ENCODE data around the gene SYNPO2. TPM values are rescaled to one million over a fixed set of nuclear protein-coding genes. Genes with fewer than 3 reads are reported as not detected.

SYNPO2 gene
- total and polyA plus RNA-seq, 3 donors from 2014 or later: 29.1 to 53.4 (median 44.3) TPM

DNA sequence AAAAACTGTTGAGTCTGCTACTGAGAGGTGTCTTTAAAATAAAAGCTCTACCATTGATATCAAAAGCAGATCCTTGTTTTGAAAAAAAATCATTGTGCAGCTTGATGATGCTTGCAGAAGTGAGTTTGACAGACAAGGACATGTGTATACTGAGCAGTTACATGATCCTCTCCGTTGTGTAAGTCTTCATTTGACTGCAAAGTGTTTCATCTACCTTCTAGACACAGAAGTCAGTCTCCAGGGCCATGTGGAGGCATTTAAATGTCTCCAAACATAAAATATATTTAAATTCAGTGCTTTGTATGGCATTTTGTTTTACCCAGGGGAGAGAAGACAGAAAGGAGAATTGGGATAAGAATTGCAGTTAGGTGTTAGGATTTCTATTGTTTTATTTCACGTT is 139.2 kb downstream of the SYNPO2 start:
- 57 to 62% methylated on average over 2 of the region's 2 CpGs for WGBS, 2 donors
- TF ChIP-seq, protein P1, sequence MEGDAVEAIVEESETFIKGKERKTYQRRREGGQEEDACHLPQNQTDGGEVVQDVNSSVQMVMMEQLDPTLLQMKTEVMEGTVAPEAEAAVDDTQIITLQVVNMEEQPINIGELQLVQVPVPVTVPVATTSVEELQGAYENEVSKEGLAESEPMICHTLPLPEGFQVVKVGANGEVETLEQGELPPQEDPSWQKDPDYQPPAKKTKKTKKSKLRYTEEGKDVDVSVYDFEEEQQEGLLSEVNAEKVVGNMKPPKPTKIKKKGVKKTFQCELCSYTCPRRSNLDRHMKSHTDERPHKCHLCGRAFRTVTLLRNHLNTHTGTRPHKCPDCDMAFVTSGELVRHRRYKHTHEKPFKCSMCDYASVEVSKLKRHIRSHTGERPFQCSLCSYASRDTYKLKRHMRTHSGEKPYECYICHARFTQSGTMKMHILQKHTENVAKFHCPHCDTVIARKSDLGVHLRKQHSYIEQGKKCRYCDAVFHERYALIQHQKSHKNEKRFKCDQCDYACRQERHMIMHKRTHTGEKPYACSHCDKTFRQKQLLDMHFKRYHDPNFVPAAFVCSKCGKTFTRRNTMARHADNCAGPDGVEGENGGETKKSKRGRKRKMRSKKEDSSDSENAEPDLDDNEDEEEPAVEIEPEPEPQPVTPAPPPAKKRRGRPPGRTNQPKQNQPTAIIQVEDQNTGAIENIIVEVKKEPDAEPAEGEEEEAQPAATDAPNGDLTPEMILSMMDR (IDR thresholded peaks at IDR 0.05): no peak
- TF ChIP-seq POLR2A (IDR thresholded peaks at IDR 0.05): no peak
- Histone ChIP-seq H3K4me3 (no peak overlapping the region), H3K4me1 (no peaks in the 10 kb centered on the region), H3K36me3 (ENCODE audit: low read depth, missing control alignments) (no peaks in the 10 kb centered on the region), H3K9me3 (no peaks in the 10 kb centered on the region), H3K27me3 (no peaks in the 10 kb centered on the region), H3K27ac (no peak overlapping the region)
- intact Hi-C loops (cut with DNase I; ENCODE audit: low total_unique reads): no loop called here
- DNase-seq: no peak

DNA sequence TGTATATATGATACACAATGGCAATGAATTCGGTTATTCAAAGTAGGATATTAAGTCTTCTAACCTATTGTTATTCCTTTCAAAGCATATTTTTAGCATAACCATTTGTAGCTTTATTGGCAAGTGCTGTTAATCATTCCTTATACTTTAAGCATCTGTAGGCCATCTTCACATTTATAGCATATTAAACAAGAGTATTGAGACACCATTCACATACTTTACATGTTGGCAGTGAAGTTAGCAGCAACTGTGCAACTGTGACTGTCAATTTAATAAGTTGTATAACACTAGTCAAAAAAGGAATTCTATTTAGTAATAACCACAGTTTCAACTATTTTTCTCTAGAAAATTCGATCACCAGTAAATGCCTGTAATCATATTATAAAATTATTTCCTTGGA is 139.6 kb downstream of the SYNPO2 start:
- no peaks in the 10 kb centered on the region for H3K27me3 ChIP-seq
- H3K27ac ChIP-seq: no peak overlapping the region
- TF ChIP-seq, protein P1 (IDR thresholded peaks at IDR 0.05): no peak
- TF ChIP-seq POLR2A (IDR thresholded peaks at IDR 0.05): no peak
- no peak for DNase-seq
- no peaks in the 10 kb centered on the region for H3K9me3 ChIP-seq
- H3K36me3 ChIP-seq (ENCODE audit: low read depth, missing control alignments): no peaks in the 10 kb centered on the region
- H3K4me3 ChIP-seq: no peak overlapping the region
- no peaks in the 10 kb centered on the region for H3K4me1 ChIP-seq
- intact Hi-C loops (cut with DNase I; ENCODE audit: low total_unique reads): no loop called here
- 88 to 94% methylated on average over 2 of the region's 2 CpGs for WGBS, 2 donors

DNA sequence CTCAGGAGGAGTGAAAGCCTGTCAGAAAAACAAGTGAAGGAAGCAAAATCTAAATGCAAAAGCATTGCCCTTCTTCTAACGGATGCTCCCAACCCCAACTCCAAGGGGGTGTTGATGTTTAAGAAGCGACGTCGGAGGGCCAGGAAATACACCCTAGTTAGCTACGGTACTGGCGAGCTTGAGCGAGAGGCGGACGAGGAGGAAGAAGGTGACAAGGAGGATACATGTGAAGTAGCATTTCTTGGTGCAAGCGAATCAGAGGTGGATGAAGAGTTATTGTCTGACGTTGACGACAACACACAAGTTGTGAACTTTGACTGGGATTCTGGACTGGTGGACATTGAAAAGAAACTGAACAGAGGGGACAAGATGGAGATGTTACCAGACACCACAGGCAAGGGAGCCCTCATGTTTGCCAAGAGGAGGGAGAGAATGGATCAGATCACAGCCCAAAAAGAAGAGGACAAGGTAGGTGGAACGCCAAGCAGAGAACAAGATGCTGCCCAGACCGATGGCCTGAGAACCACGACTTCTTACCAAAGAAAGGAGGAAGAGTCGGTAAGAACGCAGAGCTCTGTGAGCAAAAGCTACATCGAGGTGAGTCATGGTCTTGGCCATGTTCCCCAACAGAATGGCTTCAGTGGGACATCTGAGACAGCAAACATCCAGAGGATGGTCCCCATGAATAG is 141.3 kb downstream of the SYNPO2 start:
- Histone ChIP-seq H3K36me3 (ENCODE audit: low read depth, missing control alignments) (no peaks in the 10 kb centered on the region), H3K27ac (no peak overlapping the region), H3K9me3 (no peaks in the 10 kb centered on the region), H3K4me1 (no peaks in the 10 kb centered on the region), H3K4me3 (no peak overlapping the region), H3K27me3 (no peaks in the 10 kb centered on the region)
- WGBS, 2 donors: 67 to 81% methylated on average over 18 of the region's 18 CpGs
- no peak for DNase-seq
- intact Hi-C loops (cut with DNase I; ENCODE audit: low total_unique reads): no loop called here
- TF ChIP-seq POLR2A (IDR thresholded peaks at IDR 0.05): no peak
- TF ChIP-seq, protein P1 (IDR thresholded peaks at IDR 0.05): no peak

DNA sequence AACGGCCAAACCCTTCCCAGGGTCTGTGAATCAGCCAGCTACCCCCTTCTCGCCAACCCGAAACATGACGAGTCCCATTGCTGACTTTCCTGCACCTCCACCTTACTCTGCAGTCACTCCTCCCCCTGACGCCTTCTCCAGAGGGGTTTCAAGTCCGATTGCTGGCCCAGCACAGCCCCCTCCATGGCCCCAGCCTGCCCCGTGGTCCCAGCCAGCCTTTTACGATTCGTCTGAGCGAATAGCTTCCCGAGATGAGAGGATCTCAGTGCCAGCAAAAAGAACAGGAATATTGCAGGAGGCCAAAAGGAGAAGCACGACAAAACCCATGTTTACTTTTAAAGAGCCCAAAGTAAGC is 141.9 kb downstream of the SYNPO2 start:
- Histone ChIP-seq H3K4me3 (no peak overlapping the region), H3K9me3 (no peaks in the 10 kb centered on the region), H3K36me3 (ENCODE audit: low read depth, missing control alignments) (no peaks in the 10 kb centered on the region), H3K27me3 (no peaks in the 10 kb centered on the region), H3K4me1 (no peaks in the 10 kb centered on the region), H3K27ac (no peak overlapping the region)
- WGBS, 2 donors: 60 to 80% methylated on average over 12 of the region's 12 CpGs
- no peak for TF ChIP-seq POLR2A (IDR thresholded peaks at IDR 0.05)
- TF ChIP-seq, protein P1 (IDR thresholded peaks at IDR 0.05): no peak
- intact Hi-C loops (cut with DNase I; ENCODE audit: low total_unique reads): no loop called here
- no peak for DNase-seq

DNA sequence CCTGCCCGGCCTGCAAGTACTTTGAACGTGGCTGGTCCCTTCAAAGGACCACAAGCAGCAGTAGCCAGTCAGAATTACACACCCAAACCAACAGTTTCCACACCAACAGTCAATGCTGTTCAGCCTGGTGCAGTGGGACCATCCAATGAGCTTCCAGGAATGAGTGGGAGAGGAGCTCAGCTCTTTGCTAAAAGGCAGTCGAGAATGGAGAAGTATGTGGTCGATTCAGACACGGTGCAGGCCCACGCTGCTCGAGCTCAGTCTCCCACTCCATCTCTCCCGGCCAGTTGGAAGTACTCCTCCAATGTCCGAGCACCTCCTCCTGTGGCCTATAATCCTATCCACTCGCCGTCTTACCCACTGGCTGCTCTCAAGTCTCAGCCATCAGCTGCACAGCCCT is 142.6 kb downstream of the SYNPO2 start:
- Histone ChIP-seq H3K27ac (no peak overlapping the region), H3K9me3 (no peaks in the 10 kb centered on the region), H3K4me3 (no peak overlapping the region), H3K4me1 (no peaks in the 10 kb centered on the region), H3K36me3 (ENCODE audit: low read depth, missing control alignments) (no peaks in the 10 kb centered on the region), H3K27me3 (no peaks in the 10 kb centered on the region)
- TF ChIP-seq, protein P1 (IDR thresholded peaks at IDR 0.05): no peak
- no peak for TF ChIP-seq POLR2A (IDR thresholded peaks at IDR 0.05)
- intact Hi-C loops (cut with DNase I; ENCODE audit: low total_unique reads): no loop called here
- DNase-seq: no peak
- WGBS, 2 donors: 78 to 83% methylated on average over 10 to 11 of the region's 11 CpGs

All from testis (tissue), 3 donors.